Neural cell (in vitro differentiated cells): ENCODE data around the gene EPHX1.
"Not testable (repeated sequence)": the region's sequence is repeated elsewhere in the genome, so short reads cannot be mapped to it uniquely, and the experiment has no call there.

Experiments
- EP300 ChIP-seq: fragments of 450-650 bp; conservative IDR thresholded peaks from 2 replicates; pipeline ENCODE4 v1.6.1; 2014; ENCODE audit warnings: antibody characterized with exemption, mild to moderate bottlenecking, moderate library complexity; ENCODE audit not compliant: poor library complexity, severe bottlenecking
- POLR2AphosphoS5 ChIP-seq: IDR thresholded peaks from 2 replicates; pipeline ENCODE4 v1.6.1; 2012

- TF ChIP-seq POLR2AphosphoS5, EP300: not testable (repeated sequence)
Observed at GRCh38 chr1:225806736-225807135, 3.2 kb upstream of the EPHX1 start.
